GM12873 (cell line): ENCODE data around the gene OPCML.

ENCODE experiments used
- CTCF ChIP-seq: IDR thresholded peaks from 2 replicates; pipeline ENCODE4 v1.5.1; 2012; ENCODE audit warnings: low read depth, mild to moderate bottlenecking, moderate library complexity, low read length, control low read depth; ENCODE audit not compliant: insufficient read depth; ENCODE audit errors: missing control alignments

OPCML gene

GRCh38 chr11:133243832-133244231 lies 288.5 kb downstream of the OPCML start:
- TF ChIP-seq CTCF = no peak

GRCh38 chr11:133240908-133241655 lies 291.2 kb downstream of the OPCML start:
- TF ChIP-seq CTCF = no peak

- TF ChIP-seq CTCF = no peak
Observed at GRCh38 chr11:133239575-133239974, 292.7 kb downstream of the OPCML start.

- no peak for TF ChIP-seq CTCF
Observed at GRCh38 chr11:133238495-133238894, 293.8 kb downstream of the OPCML start.

- TF ChIP-seq CTCF = no peak
Observed at GRCh38 chr11:133238027-133238426, 294.3 kb downstream of the OPCML start.

GRCh38 chr11:133235381-133235780 lies 296.9 kb downstream of the OPCML start:
- no peak for TF ChIP-seq CTCF

GRCh38 chr11:133234883-133235282 lies 297.4 kb downstream of the OPCML start:
- no peak for TF ChIP-seq CTCF
